HG03108 (cell line): Measurements from ENCODE around the gene EMP1.

Source experiments
- ATAC-seq: cut with Tn5 transposase; IDR thresholded peaks from one replicate; pipeline ENCODE4 v1.9.1; 2021; ENCODE audit warnings: moderate library complexity; ENCODE audit not compliant: unreplicated experiment

EMP1 gene

DNA sequence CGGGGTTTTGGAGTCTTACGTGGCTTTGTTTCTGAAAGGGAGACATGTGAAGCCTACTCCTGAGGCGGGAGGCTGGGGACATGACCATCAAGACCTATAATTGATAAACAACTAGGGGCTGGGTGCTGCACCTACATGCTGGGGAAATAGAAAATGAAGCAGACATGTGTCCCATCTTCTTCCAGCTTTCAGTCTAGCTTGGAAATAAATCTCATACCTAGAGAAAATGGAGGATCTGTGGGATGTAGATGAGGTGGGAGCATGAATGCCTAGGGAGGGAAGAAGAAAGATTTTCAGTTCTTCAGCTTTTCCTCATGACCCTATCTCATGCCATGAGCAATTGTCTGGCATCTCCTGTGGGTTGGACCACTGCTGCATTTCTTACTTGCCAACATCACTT is 22.1 kb downstream of the EMP1 start:
- ATAC-seq, result no peak

DNA sequence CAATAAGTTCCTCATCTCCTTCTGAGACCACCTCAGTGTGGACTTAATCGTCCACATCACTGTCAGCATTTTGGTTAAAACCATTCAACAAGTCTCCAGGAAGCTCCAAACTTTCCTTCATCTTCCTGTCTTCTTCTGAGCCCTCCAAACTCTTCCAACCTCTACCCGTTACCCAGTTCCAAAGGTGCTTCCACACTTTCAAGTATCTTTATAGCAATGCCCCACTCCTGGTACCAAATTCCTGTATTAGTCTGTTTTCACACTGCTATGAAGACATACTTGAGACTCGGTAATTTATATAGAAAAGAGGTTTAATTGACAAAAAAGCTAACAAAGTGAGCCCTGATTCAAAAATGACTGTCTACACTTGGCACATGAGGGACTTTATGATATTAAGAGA is 22.8 kb downstream of the EMP1 start:
- ATAC-seq, result no peak

DNA sequence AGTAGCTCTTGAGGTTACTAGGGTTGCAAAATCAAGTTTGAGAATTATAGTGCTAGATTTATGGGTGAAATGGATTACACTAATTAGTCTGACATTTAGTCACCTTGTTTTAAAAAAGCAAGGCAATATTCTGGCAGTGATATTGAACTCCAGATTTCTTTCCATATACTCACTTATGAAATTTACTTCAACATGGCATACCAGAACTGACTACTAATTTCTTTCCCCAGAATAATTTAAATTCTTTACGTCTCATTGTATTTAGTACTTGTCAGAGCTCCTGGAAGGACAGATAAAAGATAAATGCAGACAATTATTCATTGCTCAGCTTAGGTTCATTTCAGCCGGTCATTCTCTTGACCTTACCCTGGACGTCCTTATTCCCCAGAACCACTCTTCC is 24.3 kb downstream of the EMP1 start:
- no peak for ATAC-seq

DNA sequence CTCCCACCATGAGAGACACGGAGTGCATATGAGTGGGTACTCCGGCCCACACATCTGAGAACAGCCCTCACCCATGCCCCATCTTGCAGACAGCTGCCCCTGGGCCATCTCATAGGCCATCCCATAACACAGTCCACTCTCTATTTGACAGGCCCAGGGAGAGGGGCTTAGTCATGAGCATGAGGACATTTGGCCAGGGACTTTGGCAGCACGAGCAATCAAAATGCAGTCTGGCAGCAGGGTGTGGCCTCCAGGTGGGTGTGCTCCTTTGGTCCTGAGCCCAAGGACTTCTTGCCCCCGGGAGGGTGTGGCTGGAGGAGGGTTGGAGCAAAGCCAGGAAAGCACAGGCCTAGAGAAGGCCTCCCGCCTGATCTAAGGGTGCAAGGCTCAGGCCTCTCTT is 25.6 kb downstream of the EMP1 start:
- no peak for ATAC-seq

DNA sequence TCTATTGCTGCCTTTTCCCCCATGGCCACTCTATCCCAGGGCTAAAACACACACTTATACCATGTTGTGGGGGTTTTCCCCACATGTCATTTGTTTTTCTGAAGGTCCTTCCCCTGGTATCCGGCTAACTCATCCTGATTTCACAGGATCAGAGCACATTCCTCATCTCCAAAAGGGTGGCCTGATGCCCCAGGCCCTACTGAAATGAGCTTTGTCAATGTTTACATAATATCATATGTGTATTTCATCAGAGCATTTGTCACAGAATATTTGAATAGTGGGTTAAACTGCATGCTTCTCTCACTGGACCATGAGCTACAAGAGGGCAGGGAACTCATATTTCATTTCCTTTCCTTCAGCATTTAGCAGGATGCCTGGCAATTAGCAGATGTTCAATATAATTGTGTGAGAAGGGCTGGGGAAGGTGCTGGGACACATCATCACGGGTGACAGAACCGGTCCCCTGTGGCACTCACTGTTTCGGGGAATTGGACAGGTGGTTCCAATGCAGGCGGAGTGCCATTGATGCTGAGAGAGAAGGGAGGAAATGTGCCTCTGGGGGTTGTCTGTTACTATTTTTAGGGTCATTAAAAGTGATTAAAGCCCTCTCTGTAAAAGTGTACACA is 26.8 kb downstream of the EMP1 start:
- no peak for ATAC-seq

DNA sequence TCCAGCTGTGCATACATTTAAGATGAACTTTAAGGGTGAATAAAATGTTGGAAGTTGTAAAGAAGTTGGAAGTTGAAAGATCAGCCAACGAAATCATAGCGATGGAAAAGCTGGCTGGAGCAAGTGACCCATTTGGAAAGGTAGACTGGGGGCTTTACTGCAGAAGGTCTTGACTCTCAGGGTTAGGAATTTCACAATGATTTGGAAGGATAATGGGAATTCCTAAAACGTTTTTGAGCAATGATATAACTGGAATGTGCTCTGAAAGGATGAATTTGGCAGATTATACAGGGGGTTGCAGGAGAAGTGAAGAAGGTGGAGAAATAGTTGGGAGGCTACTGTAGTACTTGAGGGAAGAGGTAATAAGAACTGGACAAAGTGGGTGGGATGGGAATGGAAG is 27.4 kb downstream of the EMP1 start:
- no peak for ATAC-seq

DNA sequence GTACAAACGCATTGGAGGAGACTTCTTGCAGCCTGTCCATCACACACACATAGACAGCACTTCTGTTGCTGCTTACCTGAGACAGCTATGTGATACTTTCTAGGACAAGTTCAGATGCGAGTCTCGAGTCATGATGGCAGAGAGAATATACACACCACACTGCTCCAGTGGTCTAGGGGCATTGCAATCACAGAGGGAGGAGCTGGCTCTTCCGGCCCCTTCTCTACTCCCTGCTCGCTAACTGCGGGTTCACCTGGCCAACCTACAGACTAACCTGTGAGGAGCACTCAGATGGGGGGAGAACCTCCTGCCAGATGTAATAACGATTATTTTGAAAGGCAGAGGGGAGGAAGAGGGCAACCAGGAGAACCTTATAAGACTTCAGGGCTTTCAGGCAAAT is 30.7 kb downstream of the EMP1 start:
- ATAC-seq, result no peak

DNA sequence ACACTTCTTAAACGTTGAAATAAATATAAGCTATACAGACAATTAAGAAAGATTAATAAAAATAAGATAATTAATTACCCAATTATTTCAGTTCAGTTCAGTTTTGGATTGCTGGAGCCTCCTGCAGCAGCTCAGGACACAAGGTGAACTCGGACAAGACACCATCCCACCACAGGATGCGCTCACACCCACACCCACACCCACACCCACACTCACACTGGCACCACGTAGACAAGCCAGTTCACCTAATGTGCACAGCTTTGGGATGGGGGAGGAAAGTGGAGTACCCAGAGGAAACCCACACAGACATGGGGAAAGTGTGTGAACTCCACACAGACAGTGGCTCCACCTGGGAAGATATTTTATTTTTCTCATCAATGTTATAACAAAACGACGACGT is 32.1 kb downstream of the EMP1 start:
- no peak for ATAC-seq

DNA sequence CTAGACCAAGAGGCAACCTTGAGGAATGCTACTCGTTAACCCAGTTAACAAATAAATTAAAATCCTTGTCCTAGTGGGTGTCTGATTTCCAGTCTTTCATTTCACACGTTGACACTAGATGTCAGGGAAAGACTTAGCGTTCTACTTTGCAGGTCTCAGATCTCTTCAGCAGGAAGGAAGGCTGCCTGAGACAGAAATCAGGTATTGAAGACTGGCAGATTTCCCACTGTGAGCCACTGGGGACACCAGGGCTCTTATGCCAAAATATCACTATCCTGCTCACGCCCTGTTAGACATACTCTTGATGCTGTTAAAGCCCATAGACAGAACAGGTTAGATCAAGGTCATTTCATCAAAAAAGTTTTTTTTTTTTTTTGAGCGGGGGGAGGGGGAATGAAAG is 33.0 kb downstream of the EMP1 start:
- no peak for ATAC-seq

DNA sequence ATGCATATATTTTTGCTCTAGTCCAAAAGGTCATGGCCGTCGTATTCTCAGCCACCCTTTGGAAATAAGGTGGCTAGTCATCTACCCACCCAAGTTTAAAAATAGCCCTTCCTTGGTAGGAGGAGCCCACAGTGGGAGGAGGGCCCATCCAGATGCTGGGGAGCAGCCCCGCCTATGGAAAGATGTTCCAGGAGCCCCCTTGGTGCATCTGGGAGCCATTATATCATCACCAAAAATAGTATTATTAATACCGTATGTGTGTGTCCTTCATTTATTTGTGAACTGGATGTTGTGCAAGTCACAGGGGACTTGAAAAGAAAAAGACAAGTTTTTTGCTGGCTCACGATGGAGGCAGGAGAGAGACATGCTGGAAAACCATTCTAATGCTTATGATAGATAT is 34.0 kb downstream of the EMP1 start:
- ATAC-seq, result no peak

DNA sequence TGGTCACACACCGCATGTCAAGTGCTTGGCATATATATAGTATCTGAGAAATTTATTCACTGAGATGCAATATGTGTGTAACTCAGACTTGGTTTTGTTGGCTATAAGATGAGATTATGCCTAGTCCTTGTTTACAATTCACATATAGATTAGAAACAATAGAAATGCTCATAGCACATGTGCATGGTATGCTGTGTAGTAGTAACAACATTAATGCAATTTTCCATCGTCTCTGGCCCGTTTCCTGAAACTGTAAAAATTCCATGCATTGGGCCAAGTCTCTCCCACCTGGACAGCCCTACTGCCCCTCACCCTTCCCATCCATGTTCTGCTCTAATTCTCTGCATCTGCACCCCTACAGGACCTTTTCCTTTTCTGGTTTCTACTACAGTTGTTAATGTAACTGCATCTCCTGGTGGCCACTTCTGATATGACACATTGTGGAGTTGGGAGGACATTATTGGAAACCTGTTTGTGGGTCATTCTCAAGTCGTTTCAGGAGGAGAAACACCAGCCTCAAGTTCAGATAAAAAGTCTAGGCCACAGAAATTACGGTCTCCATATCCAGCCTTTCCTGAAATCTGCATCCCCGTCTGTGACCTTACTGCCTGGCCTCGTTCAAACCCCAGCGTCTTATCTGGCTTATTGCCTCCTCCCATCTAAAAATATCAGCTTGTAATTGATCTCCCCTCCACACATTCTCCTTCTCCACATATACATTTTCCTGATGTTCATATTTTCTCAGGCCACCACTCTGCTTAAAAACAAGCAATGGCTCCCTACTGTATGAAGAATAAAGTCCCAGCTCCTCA is 37.5 kb downstream of the EMP1 start:
- no peak for ATAC-seq

DNA sequence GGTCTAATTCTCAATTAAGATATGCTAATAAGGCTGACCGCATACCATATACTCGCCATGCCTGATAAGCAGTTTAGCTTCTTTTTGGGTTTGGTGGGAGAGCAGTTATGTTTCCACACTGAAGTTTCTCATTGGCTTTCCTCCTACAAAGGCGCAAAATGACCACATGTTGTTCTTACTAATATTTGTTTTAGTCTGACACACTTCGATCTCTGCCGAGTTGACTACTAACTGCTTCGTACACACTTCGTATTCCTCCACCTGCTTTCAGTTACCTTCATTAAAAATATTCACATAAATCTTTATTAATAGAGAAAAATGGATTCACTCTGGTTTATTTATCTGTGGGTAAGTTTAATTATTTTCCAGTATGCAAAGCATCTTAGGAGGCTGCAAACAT is 41.7 kb downstream of the EMP1 start:
- no peak for ATAC-seq

DNA sequence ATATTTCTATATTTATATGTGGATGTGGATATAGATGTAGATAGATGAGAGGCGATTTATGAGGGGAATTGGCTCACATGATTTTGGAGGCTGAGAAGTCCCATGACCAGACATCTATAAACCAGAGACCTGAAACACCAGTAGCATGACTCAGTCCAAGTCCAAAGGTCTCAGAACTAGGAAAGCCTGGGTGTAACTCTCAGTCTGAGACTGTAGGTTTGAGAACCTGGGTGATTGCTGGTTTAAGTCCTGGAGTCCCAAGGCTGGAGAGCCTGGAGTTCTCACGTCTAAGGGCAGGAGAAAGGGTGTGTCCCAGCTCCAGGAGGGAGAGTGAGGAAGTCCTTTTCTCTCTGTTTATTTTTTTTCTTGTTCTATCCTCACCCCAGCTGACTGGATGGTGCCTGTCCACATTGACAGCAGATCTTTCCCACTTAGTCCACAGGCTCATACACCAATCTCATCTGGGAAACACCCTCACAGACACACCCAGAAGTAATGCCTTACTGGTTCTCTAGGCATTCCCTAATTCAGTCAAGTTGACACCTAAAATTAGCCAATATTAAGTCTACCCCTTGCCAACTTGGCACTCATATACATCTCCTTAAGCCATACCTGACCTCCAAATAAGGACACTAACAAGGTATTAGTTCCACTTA is 45.4 kb downstream of the EMP1 start:
- ATAC-seq, result no peak

DNA sequence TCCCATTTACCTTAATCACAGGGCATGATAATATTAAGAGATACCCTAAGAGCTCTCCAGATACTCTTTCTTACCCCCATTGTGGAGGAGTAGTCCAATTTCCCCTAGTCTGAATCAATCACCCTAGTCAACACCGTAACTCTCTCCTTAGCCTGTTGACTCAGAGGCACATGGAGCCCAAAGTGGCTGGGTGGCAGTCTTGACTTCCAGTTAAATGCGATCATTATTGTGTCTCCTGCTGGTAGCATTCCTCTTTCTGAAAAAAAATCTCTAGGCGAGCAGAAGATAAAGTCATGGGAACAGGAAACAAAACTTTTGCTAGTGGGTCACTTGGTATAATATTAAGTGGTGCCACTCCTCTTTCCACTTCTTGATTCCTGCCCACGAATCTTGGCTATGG is 46.4 kb downstream of the EMP1 start:
- ATAC-seq, result no peak

DNA sequence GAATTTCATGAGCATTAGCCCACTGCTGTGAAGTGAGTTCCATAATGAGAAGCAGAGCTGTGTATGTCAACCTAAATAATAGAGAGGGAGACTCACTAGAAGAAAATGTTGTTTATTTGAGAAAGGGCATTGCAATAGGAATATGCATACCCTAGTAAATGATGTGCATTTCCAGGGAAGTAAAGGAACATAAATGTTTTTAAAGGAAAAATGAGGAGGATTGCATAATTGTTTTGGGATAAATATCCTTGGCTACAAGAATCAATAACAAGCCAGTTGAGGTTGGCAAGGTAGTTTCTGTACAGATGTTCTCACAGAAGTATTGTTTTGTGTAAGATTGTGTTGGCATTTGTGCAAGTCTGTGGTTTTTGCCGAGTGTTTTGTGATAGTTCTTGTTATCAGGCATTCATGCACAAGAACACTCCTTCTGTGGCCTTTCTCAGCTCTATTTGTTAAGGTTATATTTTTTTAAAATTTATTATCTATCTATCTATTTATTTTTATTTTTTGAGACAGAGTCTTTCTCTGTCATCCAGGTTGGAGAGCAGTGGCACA is 47.1 kb downstream of the EMP1 start:
- no peak for ATAC-seq

DNA sequence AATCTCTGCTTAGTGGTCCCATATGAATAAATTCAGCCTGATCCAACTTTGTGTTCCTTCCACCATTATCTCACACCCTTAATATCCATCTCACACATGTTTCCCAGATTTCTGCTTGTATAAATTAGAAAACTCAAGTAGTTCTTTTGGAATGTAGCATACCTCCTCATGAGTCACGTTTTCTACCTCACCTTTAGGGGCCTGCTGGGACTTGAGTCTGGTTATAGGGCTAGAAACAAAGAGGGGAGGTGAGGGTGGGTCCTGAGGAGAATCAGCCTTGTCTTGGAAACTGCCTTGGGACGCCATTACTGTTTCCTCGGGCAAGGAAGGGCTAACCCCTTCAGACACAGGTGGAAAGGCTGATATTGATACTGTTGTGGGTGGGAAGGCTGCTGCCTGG is 51.1 kb downstream of the EMP1 start:
- no peak for ATAC-seq

DNA sequence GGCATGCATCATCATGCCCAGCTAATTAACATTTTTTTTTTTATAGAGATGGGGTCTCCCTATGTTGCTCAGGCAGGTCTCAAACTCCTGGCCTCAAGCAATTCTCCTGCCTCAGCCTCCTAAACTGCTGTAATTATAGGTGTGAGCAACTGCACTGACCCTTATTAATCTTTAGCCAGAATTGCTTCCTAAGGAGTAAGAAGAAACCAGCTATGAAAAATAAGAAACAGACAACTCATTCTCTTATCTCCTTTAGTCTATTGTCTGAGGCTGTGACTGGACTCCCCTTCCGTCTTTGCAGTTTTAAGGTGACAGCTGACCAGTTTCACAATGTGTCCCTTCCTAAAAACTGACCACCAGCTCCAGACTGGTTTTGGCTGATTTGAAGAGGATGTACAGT is 52.4 kb downstream of the EMP1 start:
- ATAC-seq, result no peak

DNA sequence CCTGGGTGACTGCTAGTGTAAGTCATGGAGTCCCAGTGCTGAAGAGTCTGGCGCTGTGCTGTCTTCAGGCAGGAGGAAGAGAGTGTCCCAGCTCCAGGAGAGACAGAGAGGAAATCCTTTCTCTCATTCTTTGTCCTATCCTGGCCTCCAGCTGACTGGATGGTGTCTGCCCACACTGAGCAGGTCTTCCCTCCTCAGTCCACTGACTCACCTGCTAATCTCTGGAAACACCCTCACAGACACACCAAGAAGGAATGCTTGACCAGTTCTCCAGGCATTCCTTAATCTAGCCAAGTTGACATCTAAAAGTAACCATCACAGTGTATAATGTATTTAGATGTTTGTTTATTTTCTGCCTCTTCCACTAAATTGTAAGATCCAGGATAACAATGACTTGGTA is 53.9 kb downstream of the EMP1 start:
- ATAC-seq, result no peak

DNA sequence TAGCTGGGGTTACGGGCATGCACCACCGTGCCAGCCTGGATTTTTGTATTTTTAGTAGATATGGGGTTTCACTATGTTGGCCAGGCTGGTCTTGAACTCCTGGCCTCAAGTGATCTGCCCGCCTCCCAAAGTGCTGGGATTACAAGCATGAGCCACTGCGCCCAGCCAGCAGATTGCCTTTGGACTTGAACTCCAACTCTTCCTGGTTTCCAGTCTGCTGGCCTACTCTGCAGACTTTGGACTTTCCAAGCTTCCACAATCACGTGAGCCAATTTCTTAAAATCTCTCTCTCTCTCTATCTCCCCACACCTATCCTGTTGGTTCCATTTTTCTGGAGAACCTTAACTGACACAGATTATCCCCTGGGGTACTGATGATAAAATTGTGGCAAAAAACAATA is 55.0 kb downstream of the EMP1 start:
- ATAC-seq, result no peak

DNA sequence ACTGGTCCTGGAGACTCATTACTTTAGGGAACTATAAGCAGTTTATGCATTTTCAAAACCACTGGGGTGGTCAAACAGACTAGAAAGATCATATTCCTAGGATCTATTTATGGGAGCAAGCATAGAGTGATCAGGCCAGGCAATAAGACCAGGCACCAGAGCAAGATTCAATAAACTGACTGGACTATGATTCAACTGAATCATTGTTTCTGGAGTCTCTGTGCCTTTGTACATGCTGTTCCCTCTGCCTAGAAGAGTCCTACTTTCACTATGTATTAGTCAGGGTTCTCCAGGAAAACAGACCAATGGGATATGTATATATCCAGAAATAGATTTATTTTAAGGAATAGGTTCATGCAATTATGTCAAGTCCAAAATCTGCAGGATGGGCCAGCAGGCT is 55.5 kb downstream of the EMP1 start:
- no peak for ATAC-seq

DNA sequence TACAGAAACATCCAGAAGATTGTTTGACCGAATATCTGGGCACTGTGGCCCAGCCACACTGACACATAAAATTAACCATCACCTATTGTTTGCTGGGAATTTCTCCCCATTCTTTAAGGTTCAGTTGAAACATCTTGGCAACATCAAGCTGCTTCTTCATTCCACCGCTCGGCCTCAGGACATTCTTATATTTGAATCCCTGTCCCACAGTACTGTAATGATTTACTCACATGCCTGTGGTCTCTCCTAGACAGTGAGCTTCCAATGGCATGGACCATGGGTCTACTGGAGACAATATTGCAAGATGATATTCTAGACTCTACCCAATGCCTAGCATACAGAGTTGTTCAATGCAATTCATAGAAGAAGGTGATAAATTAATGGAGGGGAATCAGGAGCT is 56.1 kb downstream of the EMP1 start:
- ATAC-seq, result no peak
